GM18867 (cell line): ENCODE data around the gene SMCP.

Experiments
- ATAC-seq: cut with Tn5 transposase; IDR thresholded peaks from one replicate; pipeline ENCODE4 v1.9.1; 2021; ENCODE audit warnings: mild to moderate bottlenecking, moderate library complexity; ENCODE audit not compliant: unreplicated experiment

The SMCP gene

GRCh38 chr1:152878042-152878441 is at the start of gene SMCP:
TSS of gene SMCP (plus strand) at chr1:152878322. CDS start at chr1:152884423, 6,101 bp downstream.
- ATAC-seq, result no peak

- no peak for ATAC-seq
These were observed 41.3 kb upstream of the SMCP start for GRCh38 chr1:152836870-152837269.

GRCh38 chr1:152842556-152842955 is 35.6 kb upstream of the SMCP start, which contains the start of gene LCE6A:
TSS of gene LCE6A (plus strand) at chr1:152842856. CDS start at chr1:152843521, 665 bp downstream.
- ATAC-seq, result no peak

- ATAC-seq, result no peak
These were observed 22.5 kb upstream of the SMCP start for GRCh38 chr1:152855661-152856060.

- no peak for ATAC-seq
These were observed 20.1 kb upstream of the SMCP start for GRCh38 chr1:152858062-152858461.

- no peak for ATAC-seq
These were observed 18.4 kb upstream of the SMCP start, which contains the start of gene LCE7A for GRCh38 chr1:152859696-152860095. TSS of gene LCE7A (plus strand) at chr1:152859996. CDS start at chr1:152860698, 702 bp downstream.

- ATAC-seq, result no peak
These were observed 18.0 kb upstream of the SMCP start for GRCh38 chr1:152860129-152860528.

GRCh38 chr1:152861374-152861773 is 16.7 kb upstream of the SMCP start:
- ATAC-seq, result no peak

GRCh38 chr1:152864443-152864842 is 13.7 kb upstream of the SMCP start:
- ATAC-seq, result no peak

GRCh38 chr1:152866321-152866720 is 11.8 kb upstream of the SMCP start:
- ATAC-seq, result no peak

GRCh38 chr1:152869808-152870419 is 8.2 kb upstream of the SMCP start:
- peak; percentile 67 for ATAC-seq

GRCh38 chr1:152870831-152871730 is 7.0 kb upstream of the SMCP start:
- ATAC-seq, result no peak

GRCh38 chr1:152871731-152872126 is 6.4 kb upstream of the SMCP start:
- peak; percentile 65 for ATAC-seq

- ATAC-seq, result no peak
These were observed 4.6 kb upstream of the SMCP start for GRCh38 chr1:152873495-152873894.

- no peak for ATAC-seq
These were observed 1.3 kb upstream of the SMCP start for GRCh38 chr1:152876827-152877226.

GRCh38 chr1:152879559-152880198 is 1.6 kb downstream of the SMCP start:
- ATAC-seq, result no peak

GRCh38 chr1:152880316-152880715 is 2.2 kb downstream of the SMCP start:
- ATAC-seq, result no peak

- ATAC-seq, result peak; percentile 78
These were observed 2.8 kb downstream of the SMCP start for GRCh38 chr1:152880907-152881306.

GRCh38 chr1:152884085-152884484 is 6.0 kb downstream of the SMCP start:
- ATAC-seq, result no peak

GRCh38 chr1:152884506-152884905 is 6.4 kb downstream of the SMCP start:
- ATAC-seq, result no peak

GRCh38 chr1:152884966-152885624 is 7.0 kb downstream of the SMCP start:
- ATAC-seq, result no peak
